Activated CD4-positive, alpha-beta T cell treated with anti-CD3 and anti-CD28 coated beads for 1 hour (primary cell): ENCODE data around the gene LMAN2.

ENCODE experiments used
- DNase-seq: peaks from one replicate; pipeline ENCODE4 v3.0.0-alpha.2; 2020

Gene LMAN2

DNA sequence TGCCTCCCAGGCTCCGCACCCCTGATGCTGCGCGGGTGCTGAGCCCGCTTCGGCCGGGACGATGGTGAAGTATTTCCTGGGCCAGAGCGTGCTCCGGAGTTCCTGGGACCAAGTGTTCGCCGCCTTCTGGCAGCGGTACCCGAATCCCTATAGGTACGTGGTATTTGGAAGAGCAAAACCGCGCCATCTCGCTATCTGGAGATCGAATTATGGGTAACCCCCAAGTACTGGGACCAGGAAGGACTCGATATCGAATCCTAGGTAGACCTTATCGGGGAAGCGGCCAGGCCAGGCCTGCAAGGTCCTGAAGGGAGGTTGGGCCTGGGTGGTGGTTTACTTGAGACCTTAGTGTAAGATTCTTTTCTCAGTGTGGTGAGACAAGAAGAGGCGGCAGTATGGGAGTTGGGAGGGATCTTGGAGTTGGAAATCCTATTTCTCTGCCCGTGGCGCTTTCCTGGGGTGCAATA, 47.5 kb downstream of the LMAN2 start:
- DNase-seq, result no peak

- DNase-seq, result peak; percentile 82
Observed at GRCh38 chr5:177303121-177303924, 48.1 kb downstream of the LMAN2 start, which contains the start of the genes PRELID1 and RAB24. PRELID1 (plus strand) TSS chr5:177303799; CDS start chr5:177303986, 187 bp downstream. RAB24 (minus strand) TSS chr5:177303719; CDS start chr5:177303288, 431 bp downstream.

- DNase-seq, result no peak
Observed at GRCh38 chr5:177302354-177303110, 48.9 kb downstream of the LMAN2 start.

DNA sequence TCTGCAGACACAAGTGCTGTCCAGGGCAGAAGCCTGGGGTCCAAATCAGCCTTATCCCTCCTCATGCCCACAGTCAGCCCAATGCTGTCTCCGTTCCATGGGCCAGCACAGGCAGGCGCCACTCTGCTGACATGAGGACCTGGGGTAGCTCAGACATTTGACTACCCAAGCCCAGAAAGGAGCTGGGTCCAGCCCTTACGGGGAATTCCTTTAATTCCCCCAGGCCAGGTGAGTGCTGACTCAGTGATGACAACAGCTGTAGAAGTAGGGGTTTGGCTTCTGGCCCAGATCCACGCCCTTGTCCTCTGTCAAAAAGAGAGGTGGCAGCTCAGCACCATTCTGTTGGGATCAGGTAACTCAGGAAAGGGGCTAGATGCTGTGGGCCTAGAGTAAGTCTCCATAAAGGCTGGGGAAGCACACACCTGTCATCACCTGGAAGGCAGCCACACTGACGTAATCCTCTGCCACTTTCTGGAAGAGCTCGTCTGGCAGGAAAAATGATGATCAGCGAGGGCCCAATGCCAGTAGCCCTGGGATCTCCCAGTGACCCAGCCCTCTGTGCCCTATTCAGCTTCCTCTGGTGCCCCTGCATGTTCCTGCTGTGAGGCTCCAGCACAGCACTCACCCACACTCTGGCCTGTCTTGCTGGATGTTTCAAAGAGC, 49.8 kb downstream of the LMAN2 start:
- no peak for DNase-seq

DNA sequence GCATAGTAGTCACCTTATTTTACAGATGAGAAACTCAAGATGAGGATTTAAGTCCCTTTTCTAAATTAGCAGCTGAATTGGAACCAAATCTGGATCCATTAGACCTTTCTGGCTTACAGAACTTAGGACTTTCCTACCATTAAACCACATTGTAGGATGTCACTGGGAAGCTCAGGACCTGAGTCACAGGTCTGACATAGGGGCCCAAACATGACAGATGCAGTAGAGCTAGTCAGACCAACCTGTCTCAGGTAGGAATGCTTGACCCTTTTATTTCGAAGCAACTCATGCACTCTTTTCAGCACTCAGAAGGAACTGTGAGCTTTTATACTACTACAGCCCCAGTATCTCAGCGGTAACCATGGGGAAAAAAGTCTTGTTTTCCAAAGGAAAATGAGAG, 50.5 kb downstream of the LMAN2 start:
- DNase-seq, result no peak

- DNase-seq, result peak; percentile 58
Observed at GRCh38 chr5:177300236-177300880, 51.1 kb downstream of the LMAN2 start.

DNA sequence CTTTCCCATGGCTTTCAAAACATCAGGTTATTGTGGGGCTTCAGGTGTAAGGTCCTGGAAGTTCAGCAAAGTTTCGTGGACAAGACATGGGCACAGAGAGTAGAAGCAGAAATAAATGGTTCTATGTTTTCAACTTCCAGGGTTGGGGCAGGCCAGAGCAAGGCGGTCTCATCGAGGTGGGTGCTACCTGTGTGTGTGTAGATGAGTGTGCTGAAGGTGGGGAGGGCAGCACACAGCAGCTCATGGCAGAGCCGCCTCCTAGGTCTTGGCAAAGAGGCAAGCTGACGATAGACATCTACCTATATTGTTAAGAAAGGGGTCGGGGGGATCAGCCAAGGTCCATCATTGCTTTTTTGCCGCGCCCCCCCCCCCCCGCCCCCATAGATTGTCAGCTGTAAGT, 51.8 kb downstream of the LMAN2 start:
- no peak for DNase-seq

- DNase-seq, result no peak
Observed at GRCh38 chr5:177297922-177298321, 53.5 kb downstream of the LMAN2 start.

GRCh38 chr5:177296581-177296980, 54.9 kb downstream of the LMAN2 start:
- DNase-seq, result no peak

GRCh38 chr5:177295924-177296323, 55.5 kb downstream of the LMAN2 start:
- no peak for DNase-seq

DNA sequence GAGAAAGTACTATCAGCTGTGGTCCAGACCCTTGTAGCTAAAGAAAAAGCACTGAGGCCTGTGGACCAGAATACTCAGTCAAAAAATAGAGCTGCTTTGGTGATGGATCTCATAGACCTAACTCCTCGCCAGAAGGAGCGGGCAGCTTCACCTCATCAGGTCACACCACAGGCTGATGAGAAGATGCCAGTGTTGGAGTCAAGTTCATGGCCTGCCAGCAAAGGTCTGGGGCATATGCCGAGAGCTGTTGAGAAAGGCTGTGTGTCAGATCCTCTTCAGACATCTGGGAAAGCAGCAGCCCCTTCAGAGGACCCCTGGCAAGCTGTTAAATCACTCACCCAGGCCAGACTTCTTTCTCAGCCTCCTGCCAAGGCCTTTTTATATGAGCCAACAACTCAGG, 56.8 kb downstream of the LMAN2 start:
- DNase-seq, result no peak

DNA sequence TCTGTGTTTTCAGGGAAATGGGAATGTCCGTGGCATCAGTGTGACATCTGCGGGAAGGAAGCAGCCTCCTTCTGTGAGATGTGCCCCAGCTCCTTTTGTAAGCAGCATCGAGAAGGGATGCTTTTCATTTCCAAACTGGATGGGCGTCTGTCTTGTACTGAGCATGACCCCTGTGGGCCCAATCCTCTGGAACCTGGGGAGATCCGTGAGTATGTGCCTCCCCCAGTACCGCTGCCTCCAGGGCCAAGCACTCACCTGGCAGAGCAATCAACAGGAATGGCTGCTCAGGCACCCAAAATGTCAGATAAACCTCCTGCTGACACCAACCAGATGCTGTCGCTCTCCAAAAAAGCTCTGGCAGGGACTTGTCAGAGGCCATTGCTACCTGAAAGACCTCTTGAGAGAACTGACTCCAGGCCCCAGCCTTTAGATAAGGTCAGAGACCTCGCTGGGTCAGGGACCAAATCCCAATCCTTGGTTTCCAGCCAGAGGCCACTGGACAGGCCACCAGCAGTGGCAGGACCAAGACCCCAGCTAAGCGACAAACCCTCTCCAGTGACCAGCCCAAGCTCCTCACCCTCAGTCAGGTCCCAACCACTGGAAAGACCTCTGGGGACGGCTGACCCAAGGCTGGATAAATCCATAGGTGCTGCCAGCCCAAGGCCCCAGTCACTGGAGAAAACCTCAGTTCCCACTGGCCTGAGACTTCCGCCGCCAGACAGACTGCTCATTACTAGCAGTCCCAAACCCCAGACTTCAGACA, 57.5 kb downstream of the LMAN2 start:
- DNase-seq, result no peak

DNA sequence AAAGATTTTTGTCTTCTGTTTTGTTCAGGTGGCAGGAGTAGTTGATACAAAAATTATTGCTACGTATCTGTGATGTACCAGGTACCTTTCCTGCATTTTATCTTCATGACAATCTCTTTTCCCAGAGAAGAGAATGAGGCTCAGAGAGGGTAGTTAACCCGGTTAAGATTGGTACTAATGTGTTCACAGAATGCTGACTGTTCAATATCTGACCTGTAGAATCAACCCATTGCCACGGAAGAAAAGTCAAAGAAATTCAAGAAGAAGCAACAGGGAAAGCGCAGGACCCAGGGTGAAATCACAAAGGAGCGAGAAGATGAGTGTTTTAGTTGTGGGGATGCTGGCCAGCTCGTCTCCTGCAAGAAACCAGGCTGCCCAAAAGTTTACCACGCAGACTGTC, 59.7 kb downstream of the LMAN2 start:
- no peak for DNase-seq

DNA sequence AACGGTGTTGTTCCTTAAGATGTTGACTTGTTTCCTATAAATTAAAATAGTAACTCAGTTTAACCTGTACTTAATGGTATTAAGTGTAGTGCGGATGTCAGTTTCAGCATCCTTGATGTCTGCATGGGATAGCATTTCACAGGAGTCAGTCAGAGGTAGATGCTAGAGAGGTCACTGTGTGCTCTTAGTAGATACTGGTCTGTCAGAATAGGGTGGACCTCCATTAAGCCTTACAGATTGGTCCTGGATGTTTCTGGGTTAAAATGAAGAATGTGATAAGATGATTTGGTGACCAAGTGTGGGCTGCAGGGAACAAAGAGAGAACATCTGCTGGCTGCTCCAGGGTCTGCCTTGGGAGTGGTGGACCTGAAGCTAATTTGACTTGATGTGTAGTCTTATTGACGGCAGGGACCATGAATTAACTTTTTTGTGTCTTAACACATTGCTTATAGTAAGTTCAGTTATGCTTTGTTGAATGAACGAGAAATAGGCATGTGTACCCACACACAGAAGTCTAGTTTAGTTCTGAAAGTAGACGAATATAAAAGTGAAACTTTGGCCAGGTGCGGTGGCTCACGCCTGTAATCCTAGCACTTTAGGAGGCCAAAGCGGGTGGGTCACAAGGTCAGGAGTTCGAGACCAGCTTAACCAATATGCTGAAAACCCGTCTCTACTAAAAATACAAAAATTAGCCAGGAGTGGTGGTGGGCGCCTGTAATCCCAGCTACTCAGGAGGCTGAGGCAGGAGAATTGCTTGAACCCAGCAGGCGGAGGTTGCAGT, 60.5 kb downstream of the LMAN2 start:
- DNase-seq, result no peak

GRCh38 chr5:177288191-177288590, 63.3 kb downstream of the LMAN2 start:
- no peak for DNase-seq
